ENCODE data around the gene HDGF. TPM values are rescaled to one million over a fixed set of nuclear protein-coding genes. Genes with fewer than 3 reads are reported as not detected.
"Not testable (repeated sequence)": the region's sequence is repeated elsewhere in the genome, so short reads cannot be mapped to it uniquely, and the experiment has no call there.

HDGF gene
- total RNA-seq, 4 donors from 2014 or later = 210 to 233 (median 222) TPM

- no peak for TF ChIP-seq POLR2A (IDR thresholded peaks at IDR 0.05)
- TF ChIP-seq, protein P1, sequence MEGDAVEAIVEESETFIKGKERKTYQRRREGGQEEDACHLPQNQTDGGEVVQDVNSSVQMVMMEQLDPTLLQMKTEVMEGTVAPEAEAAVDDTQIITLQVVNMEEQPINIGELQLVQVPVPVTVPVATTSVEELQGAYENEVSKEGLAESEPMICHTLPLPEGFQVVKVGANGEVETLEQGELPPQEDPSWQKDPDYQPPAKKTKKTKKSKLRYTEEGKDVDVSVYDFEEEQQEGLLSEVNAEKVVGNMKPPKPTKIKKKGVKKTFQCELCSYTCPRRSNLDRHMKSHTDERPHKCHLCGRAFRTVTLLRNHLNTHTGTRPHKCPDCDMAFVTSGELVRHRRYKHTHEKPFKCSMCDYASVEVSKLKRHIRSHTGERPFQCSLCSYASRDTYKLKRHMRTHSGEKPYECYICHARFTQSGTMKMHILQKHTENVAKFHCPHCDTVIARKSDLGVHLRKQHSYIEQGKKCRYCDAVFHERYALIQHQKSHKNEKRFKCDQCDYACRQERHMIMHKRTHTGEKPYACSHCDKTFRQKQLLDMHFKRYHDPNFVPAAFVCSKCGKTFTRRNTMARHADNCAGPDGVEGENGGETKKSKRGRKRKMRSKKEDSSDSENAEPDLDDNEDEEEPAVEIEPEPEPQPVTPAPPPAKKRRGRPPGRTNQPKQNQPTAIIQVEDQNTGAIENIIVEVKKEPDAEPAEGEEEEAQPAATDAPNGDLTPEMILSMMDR (IDR thresholded peaks at IDR 0.05) = no peak
- DNase-seq (ENCODE audit: low spot score in 2 of 2) = peak in 1 of 2 donors; percentile 93
- peak overlapping the region; percentile 34 for H3K4me3 ChIP-seq (ENCODE audit: low read depth, poor library complexity, severe bottlenecking)
- intact Hi-C loops (cut with DNase I; ENCODE audit: low total_unique reads) = no loop called here
- 7 to 12% methylated on average over 14 of the region's 14 CpGs for WGBS, 2 donors
Observed at GRCh38 chr1:156766298-156767100, 15.0 kb upstream of the HDGF start.

GRCh38 chr1:156765666-156766065, 14.2 kb upstream of the HDGF start:
- WGBS, 2 donors = 83 to 90% methylated on average over 5 of the region's 5 CpGs
- intact Hi-C loops (cut with DNase I; ENCODE audit: low total_unique reads) = no loop called here
- TF ChIP-seq, protein P1 (IDR thresholded peaks at IDR 0.05) = no peak
- no peak for TF ChIP-seq POLR2A (IDR thresholded peaks at IDR 0.05)
- H3K4me3 ChIP-seq (ENCODE audit: low read depth, poor library complexity, severe bottlenecking) = no peak overlapping the region
- no peak for DNase-seq (ENCODE audit: low spot score in 2 of 2)

GRCh38 chr1:156765136-156765535, 13.7 kb upstream of the HDGF start:
- WGBS, 2 donors = 96 to 98% methylated on average over 15 of the region's 15 CpGs
- intact Hi-C loops (cut with DNase I; ENCODE audit: low total_unique reads); H3K4me3 ChIP-seq (ENCODE audit: low read depth, poor library complexity, severe bottlenecking): not testable (repeated sequence)
- DNase-seq (ENCODE audit: low spot score in 2 of 2) = peak in 1 of 2 donors; percentile 61

DNA sequence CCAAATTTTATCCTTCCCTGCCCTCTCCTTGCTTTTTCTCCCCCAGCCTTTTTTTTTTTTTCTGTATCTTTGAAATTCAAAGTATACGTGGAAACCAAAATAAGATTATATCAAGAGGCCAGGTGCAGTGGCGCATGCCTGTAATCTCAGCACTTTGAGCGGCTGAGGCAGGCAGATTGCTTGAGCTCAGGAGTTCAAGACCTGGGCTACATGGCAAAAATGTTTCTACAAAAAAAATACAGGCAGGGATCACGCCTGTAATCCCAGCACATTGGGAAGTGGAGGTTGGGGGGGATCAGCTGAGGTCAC, 9.3 kb upstream of the HDGF start:
- TF ChIP-seq, protein P1 (IDR thresholded peaks at IDR 0.05) = no peak
- TF ChIP-seq POLR2A (IDR thresholded peaks at IDR 0.05) = no peak
- DNase-seq (ENCODE audit: low spot score in 2 of 2) = no peak
- WGBS, 2 donors = 70 to 78% methylated on average over 4 of the region's 4 CpGs
- intact Hi-C loops (cut with DNase I; ENCODE audit: low total_unique reads) = no loop called here
- no peak overlapping the region for H3K4me3 ChIP-seq (ENCODE audit: low read depth, poor library complexity, severe bottlenecking)

GRCh38 chr1:156760092-156760795, 8.8 kb upstream of the HDGF start:
- peak in 1 of 2 donors; percentile 70 for DNase-seq (ENCODE audit: low spot score in 2 of 2)
- TF ChIP-seq, protein P1 (IDR thresholded peaks at IDR 0.05) = no peak
- 54 to 60% methylated on average over 6 of the region's 6 CpGs for WGBS, 2 donors
- intact Hi-C loops (cut with DNase I; ENCODE audit: low total_unique reads) = no loop called here
- H3K4me3 ChIP-seq (ENCODE audit: low read depth, poor library complexity, severe bottlenecking) = no peak overlapping the region

DNA sequence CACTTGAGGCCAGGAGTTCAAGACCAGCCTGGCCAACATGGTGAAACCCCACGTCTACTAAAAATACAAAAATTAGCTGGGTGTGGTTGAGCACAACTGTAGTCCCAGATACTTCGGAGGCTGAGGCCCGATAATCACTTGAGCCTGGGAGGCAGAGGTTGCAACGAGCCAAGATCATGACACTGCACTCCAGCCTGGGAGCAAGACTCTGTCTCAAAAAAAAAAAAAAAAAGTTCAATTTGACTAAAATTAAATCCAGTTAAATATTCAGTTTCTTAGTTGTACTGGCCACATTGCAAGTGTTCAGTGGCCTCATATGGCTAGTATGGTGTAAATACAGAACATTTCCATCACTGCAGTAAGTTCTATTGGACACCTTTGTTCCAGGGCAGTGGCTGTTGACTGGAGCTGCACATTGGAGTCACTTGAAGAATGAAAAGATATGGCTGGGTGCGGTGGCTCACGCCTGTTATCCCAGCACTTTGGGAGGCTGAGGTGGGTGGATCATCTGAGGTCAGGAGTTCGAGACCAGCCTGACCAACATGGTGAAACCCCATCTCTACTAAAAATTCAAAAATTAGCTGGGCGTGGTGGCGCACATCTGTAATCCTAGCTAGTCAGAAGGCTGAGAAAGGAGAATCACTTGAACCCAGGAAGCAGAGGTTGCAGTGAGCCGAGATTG, 6.2 kb upstream of the HDGF start:
- WGBS, 2 donors = 85 to 92% methylated on average over 10 of the region's 10 CpGs
- DNase-seq (ENCODE audit: low spot score in 2 of 2) = peak in 1 of 2 donors; percentile 49
- H3K4me3 ChIP-seq (ENCODE audit: low read depth, poor library complexity, severe bottlenecking); intact Hi-C loops (cut with DNase I; ENCODE audit: low total_unique reads): not testable (repeated sequence)

Measured in lower leg skin (tissue), 4 donors.